GM19193 (cell line): ENCODE measurements around the gene ARHGEF19.

Experiments
- POLR2A ChIP-seq: IDR thresholded peaks from 4 replicates; pipeline ENCODE4 v1.6.1; 2011; ENCODE audit not compliant: insufficient read depth, insufficient read length; ENCODE audit errors: extremely low read depth

The ARHGEF19 gene

DNA sequence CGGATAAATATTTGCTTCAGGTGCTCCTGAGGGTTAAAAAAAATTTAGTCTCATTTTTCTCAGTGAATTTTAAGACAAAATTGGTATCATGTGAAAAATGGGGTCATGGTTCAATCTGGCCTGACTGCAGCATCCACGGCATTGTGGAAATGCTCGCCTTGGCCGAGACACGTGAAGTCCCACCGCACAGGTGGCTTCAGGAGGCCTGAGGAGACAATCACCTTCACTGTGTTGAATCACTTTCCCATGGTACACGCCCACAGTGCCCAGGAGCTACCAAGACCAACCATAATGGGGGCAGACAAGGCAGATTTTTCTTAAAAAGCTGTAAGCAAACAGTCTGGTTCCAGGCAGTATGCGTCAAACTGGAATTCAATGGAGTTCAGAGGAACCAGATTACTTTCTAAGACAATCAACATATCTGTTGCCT lies 35.6 kb upstream of the ARHGEF19 start:
- TF ChIP-seq POLR2A: no peak

DNA sequence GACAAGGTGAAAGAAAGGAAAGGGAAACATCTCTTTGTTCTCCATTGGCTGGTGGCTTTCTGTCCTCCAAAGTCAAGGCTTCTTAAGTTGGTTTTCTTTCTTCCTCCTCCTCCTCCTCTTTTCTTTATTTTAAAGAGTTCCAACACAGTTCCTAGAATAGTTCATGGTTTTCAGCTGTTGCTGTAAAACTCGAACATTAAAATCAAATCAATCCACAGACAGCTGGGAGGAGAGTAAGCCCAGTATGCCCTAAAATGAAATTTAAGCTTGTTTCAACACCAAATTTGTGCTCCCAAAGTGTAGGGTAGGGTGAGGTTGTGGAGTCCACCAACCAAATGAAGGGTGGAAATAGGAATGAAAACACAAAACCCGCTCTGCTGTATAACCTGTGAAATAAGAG lies 35.0 kb upstream of the ARHGEF19 start:
- TF ChIP-seq POLR2A: no peak

DNA sequence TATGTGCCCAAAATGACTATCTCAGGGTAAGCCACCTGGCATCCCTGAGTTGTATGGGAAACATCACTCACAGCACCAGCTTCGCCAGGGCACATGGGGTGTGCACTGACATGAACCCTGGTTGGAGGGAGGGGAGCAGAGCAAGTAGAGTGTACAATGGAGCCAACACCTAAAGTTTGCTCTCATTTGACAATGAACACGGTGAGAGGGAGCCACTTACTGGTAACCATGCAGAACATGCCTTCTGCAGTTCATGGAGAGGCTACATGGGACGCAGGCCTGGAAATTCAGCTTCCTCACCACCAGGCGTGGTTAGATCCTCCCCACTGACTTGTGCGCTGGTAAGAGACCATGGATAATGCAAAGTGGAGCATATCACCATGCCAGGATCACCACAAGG lies 34.5 kb upstream of the ARHGEF19 start:
- TF ChIP-seq POLR2A: no peak

DNA sequence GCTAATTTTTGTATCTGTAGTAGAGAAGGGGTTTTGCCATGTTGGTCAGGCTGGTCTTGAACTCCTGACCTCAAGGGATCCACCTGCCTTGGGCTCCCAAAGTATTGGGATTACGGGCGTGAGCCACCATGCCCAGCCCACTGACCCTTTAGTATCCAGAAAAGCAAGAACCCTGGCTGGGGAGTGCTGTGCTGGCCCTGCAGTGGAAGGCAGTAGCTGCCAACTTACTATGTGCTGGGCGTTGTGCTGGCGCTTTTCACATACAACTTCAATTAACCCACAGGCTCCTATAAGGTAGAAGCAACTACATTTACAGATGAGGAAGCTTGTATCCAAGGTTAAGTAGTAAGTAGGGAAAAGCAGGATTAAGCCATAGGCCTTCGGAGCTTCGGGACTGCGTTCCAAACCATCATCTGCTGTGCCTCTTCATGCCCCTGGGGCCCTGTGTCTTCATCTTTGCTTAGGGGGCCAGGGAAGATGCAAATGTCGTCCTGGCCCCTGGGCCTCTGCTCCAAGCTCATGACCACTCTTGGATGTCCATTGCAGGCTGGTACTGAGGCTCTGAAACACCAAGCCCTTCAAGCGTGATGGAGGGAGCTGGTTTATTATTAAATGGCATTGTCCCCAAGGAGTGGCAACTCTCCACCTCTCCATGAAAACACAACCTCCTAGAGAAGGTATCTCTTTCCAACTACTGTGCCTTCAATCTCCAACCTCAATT lies 33.2 kb upstream of the ARHGEF19 start:
- TF ChIP-seq POLR2A: no peak

DNA sequence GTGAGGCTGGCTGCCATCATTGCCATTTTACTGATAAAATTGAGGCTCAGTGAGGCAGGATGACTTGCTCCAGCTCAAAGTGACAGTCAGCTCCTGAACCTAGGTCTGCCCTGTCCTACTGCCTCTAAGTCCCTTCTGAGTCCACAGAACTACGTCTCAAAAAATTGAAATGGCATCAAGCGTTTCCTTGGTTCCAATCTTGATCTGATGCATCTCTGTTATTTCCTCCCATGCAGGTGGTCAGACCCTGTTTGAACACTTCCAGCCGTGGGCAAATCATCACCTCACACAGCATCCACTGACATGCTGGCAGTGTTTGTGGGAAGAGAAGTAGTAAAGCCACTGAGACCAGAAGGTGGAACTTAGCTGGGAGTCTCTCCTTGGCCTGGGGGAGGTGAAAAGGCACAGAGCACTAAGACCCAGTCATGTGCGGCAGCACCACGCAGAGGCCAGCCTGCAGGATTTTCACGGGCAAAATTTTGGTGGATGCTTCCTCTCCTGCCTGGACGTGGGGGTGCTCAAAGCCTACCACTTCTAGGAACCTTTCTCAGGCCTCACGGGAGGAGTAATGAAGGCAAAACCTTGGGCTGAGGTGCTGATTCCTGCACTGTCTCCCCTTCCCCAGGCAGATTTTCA lies 32.3 kb upstream of the ARHGEF19 start:
- TF ChIP-seq POLR2A: no peak

DNA sequence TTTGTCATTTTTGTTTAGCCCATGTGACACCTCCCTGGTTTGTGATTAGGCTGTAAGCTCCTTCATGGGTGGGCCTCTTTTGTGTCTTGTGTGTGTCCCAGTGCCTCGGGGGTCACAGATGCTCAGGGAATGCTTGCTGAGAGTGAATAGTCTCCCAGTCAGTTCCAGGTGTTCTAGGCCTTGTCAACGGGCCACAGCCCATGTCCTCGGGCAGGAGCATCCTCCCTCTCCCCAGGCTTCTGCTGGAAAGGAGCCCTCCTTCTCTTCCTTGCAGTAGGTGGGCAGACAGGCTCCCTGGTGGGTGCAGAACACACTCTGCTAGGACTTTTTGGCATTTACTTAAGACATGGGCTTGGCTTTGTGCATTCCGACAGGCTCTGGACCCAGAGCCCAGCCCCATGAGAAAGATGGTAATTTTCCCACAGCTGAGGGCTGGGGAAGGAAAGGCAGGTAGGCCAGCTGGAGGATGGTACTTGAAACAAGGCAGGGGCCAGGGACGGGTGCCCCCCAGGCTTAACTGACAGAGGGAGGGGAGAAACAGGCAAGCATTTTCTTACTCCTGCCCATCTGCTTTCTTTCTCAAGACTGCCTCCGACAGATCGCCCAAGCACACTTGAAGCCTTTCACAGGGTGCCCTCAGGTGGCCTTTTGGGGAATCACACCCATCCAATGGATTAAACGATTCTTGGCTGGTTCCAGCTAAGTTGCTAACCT lies 31.6 kb upstream of the ARHGEF19 start:
- no peak for TF ChIP-seq POLR2A

DNA sequence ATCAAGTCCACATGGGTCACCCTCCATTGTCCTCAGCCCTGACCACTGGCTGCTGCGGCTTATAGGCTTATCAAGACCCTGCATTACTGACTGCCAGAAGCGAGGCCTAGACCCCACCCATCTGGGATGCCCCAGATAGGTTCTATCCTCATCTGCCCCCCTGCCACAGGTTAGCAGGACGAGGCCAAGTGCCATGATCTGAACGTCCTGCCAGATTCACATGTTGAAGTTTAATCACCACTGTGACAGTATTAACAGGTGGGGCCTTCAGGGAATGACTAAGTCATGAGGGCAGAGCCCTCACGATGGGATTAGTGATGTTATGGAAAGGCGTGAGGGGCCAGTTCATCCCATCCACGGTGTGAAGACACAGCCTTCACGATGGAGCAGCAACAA lies 30.8 kb upstream of the ARHGEF19 start:
- TF ChIP-seq POLR2A: no peak

DNA sequence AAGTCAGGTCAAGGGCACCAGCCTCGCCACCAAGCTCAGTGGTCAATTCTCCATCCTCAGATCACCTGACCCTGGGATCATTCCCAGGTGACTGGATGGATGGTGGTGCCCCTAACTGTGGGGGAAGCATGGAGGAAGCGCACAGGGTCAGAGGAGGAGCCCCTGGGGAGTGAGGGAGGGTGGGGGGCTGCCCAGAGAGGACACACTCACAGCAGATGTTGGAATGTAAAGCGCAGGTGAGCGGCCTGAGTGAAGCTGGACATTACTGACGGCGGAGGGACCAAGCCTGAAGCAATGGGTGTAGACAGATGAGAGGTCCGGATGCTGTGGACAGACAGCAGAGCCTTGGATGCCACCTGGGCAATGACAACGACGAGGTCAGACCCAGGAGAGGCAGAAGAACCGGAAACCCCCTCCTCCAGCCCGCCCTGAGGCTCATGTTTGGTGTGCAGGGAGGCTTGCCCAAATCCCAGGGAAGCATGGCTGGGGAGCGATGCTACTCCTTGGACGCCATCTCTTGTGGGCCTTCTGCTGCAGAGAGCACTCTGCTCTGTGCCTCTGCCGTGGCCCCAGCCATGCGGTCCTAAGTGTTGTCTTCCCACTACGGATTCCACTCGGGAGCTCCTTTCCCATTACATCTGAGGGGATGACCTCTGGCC lies 30.2 kb upstream of the ARHGEF19 start:
- no peak for TF ChIP-seq POLR2A

DNA sequence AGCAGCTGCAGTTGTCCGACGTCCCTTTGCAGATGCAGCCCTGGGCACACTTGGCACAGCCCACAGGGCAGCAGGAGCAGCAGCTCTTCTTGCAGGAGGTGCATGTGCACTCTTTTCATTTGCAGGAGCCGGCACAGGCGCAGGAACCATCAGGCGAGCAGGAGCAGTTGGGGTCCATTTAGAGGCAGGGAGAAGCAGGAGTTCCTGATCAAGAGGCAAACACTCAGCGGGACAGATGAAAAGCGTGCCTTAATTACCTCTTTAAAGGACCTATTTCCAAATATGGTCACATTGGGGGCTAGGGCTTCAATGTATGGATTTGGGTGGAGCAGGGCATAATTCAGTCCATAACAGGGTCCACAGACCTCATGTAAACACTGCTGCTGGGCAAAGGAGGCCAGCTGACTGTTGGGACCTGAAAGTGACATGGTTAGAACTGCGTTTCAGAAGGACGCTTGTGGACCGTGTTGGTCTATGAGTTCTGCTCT lies 28.8 kb upstream of the ARHGEF19 start:
- no peak for TF ChIP-seq POLR2A

DNA sequence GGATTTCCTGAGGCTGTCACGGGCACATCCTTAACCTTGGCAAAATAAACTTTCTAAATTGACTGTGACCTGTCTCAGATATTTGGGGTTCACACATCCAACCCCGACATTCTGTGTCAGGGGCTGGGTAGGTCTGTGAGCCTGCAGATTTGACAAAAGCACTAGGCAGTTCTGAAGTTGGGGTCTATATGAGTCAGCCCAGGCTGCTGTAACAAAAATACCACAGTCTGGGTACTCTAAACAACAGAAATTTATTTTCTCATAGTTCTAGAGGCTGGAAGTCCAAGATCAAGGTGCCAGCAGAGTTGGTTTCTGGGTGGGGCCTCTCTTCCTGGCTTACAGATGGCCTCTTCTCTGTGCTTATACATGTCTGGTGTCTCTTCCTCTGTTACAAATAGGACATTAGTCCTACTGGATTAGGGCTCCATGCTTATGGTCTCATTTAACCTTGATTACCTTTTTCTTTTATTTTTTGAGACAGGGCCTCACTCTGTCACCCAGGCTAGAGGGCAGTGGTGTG lies 27.6 kb upstream of the ARHGEF19 start:
- TF ChIP-seq POLR2A: no peak

DNA sequence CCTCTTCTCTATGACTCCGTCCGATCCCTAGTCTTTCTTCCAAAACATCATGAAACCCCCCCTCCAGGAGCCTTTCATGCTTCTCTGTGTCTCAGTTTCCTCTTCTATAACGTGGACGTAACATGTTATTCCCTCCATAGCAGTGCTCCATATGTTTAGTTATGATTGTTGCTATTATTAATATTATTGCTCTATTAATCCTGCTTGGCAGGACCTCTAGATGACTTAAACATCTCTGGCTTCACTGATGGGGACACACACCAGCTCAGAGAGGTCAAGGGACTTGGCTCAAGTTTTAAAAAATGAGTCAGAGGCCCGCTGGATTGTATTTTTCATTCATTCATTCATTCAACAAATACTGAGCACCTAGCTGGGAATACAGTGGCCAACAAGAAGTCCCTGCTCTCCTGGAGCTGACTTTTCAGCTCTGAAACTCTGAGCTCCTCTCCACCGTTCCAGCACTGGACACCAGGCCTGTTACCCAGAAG lies 24.9 kb upstream of the ARHGEF19 start:
- no peak for TF ChIP-seq POLR2A

DNA sequence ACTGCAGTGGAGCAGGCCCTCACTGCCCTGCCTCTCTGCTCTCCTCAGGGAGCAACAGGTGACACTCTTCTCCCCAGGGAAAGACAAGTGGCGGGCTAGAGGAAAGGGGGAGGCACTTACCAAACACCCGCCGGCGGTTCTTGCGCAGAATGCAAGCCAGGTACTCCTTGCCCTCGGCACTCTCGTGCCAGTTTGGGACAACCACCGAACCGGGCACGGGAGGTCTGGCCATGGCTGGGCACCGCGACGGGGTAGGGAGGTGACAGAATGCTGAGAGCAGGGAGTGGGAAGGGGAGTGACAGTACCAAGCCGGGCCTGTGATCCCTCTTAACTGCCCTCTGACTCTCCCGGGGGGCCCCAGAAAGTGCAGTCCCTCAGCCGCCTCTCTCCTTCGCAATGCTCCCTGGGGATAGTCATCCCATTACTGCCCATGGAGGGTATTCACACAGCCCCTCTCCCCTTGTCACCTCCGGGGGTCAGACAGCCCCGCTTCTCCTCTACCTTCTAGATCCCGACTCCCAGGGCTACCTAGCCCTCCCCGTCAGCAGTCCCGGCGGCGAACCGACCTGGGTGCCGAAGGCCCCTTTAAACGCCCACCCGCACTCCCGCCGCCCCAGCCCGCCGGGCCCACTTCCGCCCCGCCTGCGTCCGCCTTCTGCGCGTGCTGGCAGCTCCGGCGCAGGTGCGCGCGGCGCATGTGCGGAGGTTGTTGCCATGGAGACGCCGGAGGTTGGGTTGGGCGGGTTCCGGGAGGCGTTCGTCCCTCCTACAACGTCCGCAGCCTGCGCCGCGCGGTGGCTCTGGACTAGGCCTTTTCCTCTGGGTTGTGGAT lies 24.3 kb upstream of the ARHGEF19 start, which contains the start of gene CPLANE2:
Gene CPLANE2, minus strand, starts transcription at position 673 of the 832 bp plus-strand sequence. Its CDS starts 441 bp downstream, at position 232.
- peak; percentile 76 for TF ChIP-seq POLR2A

DNA sequence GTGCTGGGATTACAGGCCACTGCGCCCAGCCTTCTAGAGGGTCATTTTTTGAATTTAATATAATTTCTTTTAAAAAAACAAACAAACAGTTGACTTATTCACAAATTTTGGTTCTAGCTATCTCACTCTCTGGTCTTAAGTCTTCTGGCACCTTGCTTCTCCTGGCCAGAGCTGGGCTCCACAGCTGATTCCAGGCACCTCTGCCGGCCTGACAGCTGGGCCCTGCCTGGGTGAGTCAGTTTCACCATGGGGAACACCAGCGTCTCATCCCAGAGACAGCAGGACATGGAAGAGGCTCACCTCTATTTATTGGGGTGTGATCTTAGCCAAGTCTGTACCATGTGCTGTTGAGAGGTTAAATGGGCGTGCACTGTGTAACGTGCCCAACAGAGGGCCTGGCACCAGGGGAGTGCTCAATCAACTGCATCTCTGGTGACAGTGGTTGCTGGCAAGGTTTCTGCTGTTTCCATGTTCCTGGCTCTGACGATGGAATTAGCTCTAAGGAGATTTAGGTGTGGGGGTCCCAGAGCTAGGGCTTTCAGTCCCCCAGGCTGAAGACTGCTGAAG lies 23.6 kb upstream of the ARHGEF19 start:
- TF ChIP-seq POLR2A: no peak
